Liver (tissue), 3 donors: ENCODE measurements around the gene HFM1.

Experiments
- CTCF ChIP-seq: fragments of 150-350 bp; IDR thresholded peaks from 2 replicates; pipeline ENCODE4 v1.5.1; 2017; ENCODE audit warnings: improper control_type of control experiment, low read depth, low read length; ENCODE audit not compliant: missing input control
- JUND ChIP-seq, 2 donors: IDR thresholded peaks; 2 replicates each; pipeline ENCODE4 v1.6.1; 2016; ENCODE audit warnings: antibody characterized with exemption in 2 of 2
- RAD21 ChIP-seq, 2 donors: IDR thresholded peaks; 2 replicates each; pipeline ENCODE4 v1.6.1; 2016; ENCODE audit warnings: antibody characterized with exemption in 2 of 2, mild to moderate bottlenecking in 2 of 2
- REST ChIP-seq: IDR thresholded peaks from 2 replicates; pipeline ENCODE4 v1.6.1; 2016; ENCODE audit warnings: antibody characterized with exemption, mild to moderate bottlenecking
- TAF1 ChIP-seq: conservative IDR thresholded peaks from 2 replicates; pipeline ENCODE4 v1.6.1; 2016; ENCODE audit warnings: antibody characterized with exemption, mild to moderate bottlenecking
- TF ChIP-seq, protein P1 (sequence below): IDR thresholded peaks from 2 replicates; pipeline ENCODE4 v1.6.1; 2016; ENCODE audit warnings: antibody characterized with exemption
- donor health status: healthy.
- donor health status: healthy.

- no peak for TF ChIP-seq CTCF
- no peak for TF ChIP-seq JUND (IDR thresholded peaks at IDR 0.05)
- no peak for TF ChIP-seq TAF1
- no peak for TF ChIP-seq RAD21 (IDR thresholded peaks at IDR 0.05)
- no peak for TF ChIP-seq REST
- TF ChIP-seq, protein P1, sequence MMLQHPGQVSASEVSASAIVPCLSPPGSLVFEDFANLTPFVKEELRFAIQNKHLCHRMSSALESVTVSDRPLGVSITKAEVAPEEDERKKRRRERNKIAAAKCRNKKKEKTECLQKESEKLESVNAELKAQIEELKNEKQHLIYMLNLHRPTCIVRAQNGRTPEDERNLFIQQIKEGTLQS: no peak
Measured at GRCh38 chr1:91383456-91383855, 21.2 kb downstream of the HFM1 start.
